Peyer's patch (tissue), 4 donors: ENCODE data around the gene ANO4. TPM values are rescaled to one million over a fixed set of nuclear protein-coding genes. Genes with fewer than 3 reads are reported as not detected.

Experiments
- DNase-seq, 3 donors: peaks; one replicate each; pipeline ENCODE4 v3.0.0-alpha.2; 2017 to 2019
- H3K27ac ChIP-seq, 4 donors: fragments of 200-600 bp; sonication (generic); one replicate each; pipeline ENCODE4 v1.5.1; 2016 to 2019
- H3K27me3 ChIP-seq, 2 donors: fragments of 200-600 bp; sonication (generic); one replicate each; pipeline ENCODE4 v1.5.1; 2019
- H3K36me3 ChIP-seq, 3 donors: fragments of 200-600 bp; sonication (generic); one replicate each; pipeline ENCODE4 v1.5.1; 2016 to 2019
- H3K4me1 ChIP-seq, 4 donors: fragments of 200-600 bp; sonication (generic); one replicate each; pipeline ENCODE4 v1.5.1; 2016 to 2019
- H3K4me3 ChIP-seq, 4 donors: fragments of 200-600 bp; sonication (generic); 1 replicate in 3 of 4; 2 replicates in 1 of 4; pipeline ENCODE4 v1.5.1; 2016 to 2019; ENCODE audit warnings: mild to moderate bottlenecking in 1 of 4
- H3K9me3 ChIP-seq, 4 donors: fragments of 200-600 bp; sonication (generic); one replicate each; pipeline ENCODE4 v1.5.1; 2016 to 2019; ENCODE audit warnings: mild to moderate bottlenecking in 1 of 4
- CTCF ChIP-seq, 6 experiments: fragments of 450-650 bp in 4 of 6; fragments of 200-600 bp in 2 of 6; sonication (generic) in 1 of 6; IDR thresholded peaks; one replicate each; pipeline ENCODE4 v1.5.1; 2017 to 2019; ENCODE audit warnings: antibody characterized with exemption in 6 of 6, mild to moderate bottlenecking in 3 of 6, moderate library complexity in 1 of 6
- POLR2A ChIP-seq, 2 donors: fragments of 450-650 bp; IDR thresholded peaks; one replicate each; pipeline ENCODE4 v1.5.1; 2017; ENCODE audit warnings: antibody characterized with exemption in 2 of 2, mild to moderate bottlenecking in 2 of 2, moderate library complexity in 2 of 2
- total RNA-seq, 4 donors: library from RNA; depleted of rRNA; stranded (reverse); fragments of >200 nt; gene quantifications; one replicate each; pipeline ENCODE4 v1.1.0, GENCODE V29; 2016

ANO4 gene
- total RNA-seq, 4 donors from 2014 or later, result 1.7 TPM; not detected in 3

GRCh38 chr12:100995771-100996170 is 201.2 kb downstream of the ANO4 start:
- Histone ChIP-seq H3K9me3 (no peaks in the 10 kb centered on the region), H3K4me1 (no peaks in the 10 kb centered on the region), H3K27ac (no peak overlapping the region), H3K4me3 (no peak overlapping the region), H3K36me3 (no peaks in the 10 kb centered on the region), H3K27me3 (no peaks in the 10 kb centered on the region)
- DNase-seq, result no peak
- no peak for TF ChIP-seq POLR2A (IDR thresholded peaks at IDR 0.05)
- no peak for TF ChIP-seq CTCF (IDR thresholded peaks at IDR 0.05)

GRCh38 chr12:101001669-101002068 is 207.1 kb downstream of the ANO4 start:
- Histone ChIP-seq H3K36me3 (no peaks in the 10 kb centered on the region), H3K4me1 (no peaks in the 10 kb centered on the region), H3K9me3 (no peaks in the 10 kb centered on the region), H3K27me3 (no peaks in the 10 kb centered on the region), H3K4me3 (no peak overlapping the region), H3K27ac (no peak overlapping the region)
- TF ChIP-seq POLR2A (IDR thresholded peaks at IDR 0.05), result no peak
- no peak for TF ChIP-seq CTCF (IDR thresholded peaks at IDR 0.05)
- no peak for DNase-seq

- TF ChIP-seq CTCF (IDR thresholded peaks at IDR 0.05), result no peak
- no peak for TF ChIP-seq POLR2A (IDR thresholded peaks at IDR 0.05)
- no peaks in the 10 kb centered on the region for H3K4me1 ChIP-seq
- no peak overlapping the region for H3K4me3 ChIP-seq
- DNase-seq, result no peak
- no peaks in the 10 kb centered on the region for H3K9me3 ChIP-seq
- H3K27me3 ChIP-seq, result no peaks in the 10 kb centered on the region
- no peaks in the 10 kb centered on the region for H3K36me3 ChIP-seq
- no peak overlapping the region for H3K27ac ChIP-seq
These were observed 208.3 kb downstream of the ANO4 start for GRCh38 chr12:101002696-101003419.

GRCh38 chr12:101004898-101005297 is 210.3 kb downstream of the ANO4 start:
- Histone ChIP-seq H3K36me3 (no peaks in the 10 kb centered on the region), H3K27me3 (no peaks in the 10 kb centered on the region), H3K27ac (no peak overlapping the region), H3K4me3 (no peak overlapping the region), H3K9me3 (no peaks in the 10 kb centered on the region), H3K4me1 (no peaks in the 10 kb centered on the region)
- DNase-seq, result no peak
- TF ChIP-seq POLR2A (IDR thresholded peaks at IDR 0.05) (no peak), CTCF (IDR thresholded peaks at IDR 0.05) (no peak)

- no peaks in the 10 kb centered on the region for H3K36me3 ChIP-seq
- no peak for TF ChIP-seq POLR2A (IDR thresholded peaks at IDR 0.05)
- TF ChIP-seq CTCF (IDR thresholded peaks at IDR 0.05), result no peak
- DNase-seq, result no peak
These were observed 214.7 kb downstream of the ANO4 start for GRCh38 chr12:101009274-101009673.

More at GRCh38 chr12:101009274-101009673, 214.7 kb downstream of the ANO4 start:
- H3K4me3 ChIP-seq, result no peak overlapping the region
- no peaks in the 10 kb centered on the region for H3K4me1 ChIP-seq
- H3K27me3 ChIP-seq, result no peaks in the 10 kb centered on the region
- no peak overlapping the region for H3K27ac ChIP-seq
- no peaks in the 10 kb centered on the region for H3K9me3 ChIP-seq
